Panc1 (cell line): Measurements from ENCODE around the gene ROBO4. TPM values are rescaled to one million over a fixed set of nuclear protein-coding genes. Genes with fewer than 3 reads are reported as not detected.

Experiments used
- ATAC-seq: fragments of 200-7000 bp; cut with Tn5 transposase; 2 replicates; pipeline ENCODE4 v1.9.1; 2020; ENCODE audit warnings: mild to moderate bottlenecking, moderate library complexity
- BruUV-seq: library from RNA; stranded (reverse); fragments of 400-500 nt; replicated peaks from 2 replicates; lab custom pipeline; 2021; lab: Mats Ljungman, UMichigan
- CTCF ChIA-PET: fragments of 300-600 bp; sonication (Branson Sonifier 250); formaldehyde crosslinking; loops from one replicate; lab custom pipeline; 2022; ENCODE audit warnings: antibody characterized with exemption; lab: Charles Lee
- POLR2A ChIA-PET: fragments of 300-600 bp; sonication (Branson Sonifier 250); formaldehyde crosslinking; loops from one replicate; lab custom pipeline; 2022; ENCODE audit warnings: antibody characterized with exemption; lab: Charles Lee
- DNase-seq: peaks from one replicate; pipeline ENCODE4 v3.0.0-alpha.2; 2010; ENCODE audit warnings: low read depth, low spot score
- H3K27ac ChIP-seq: 2 replicates; pipeline ENCODE4 v1.5.1; 2011; ENCODE audit warnings: mild to moderate bottlenecking, low read length, inconsistent platforms
- H3K27me3 ChIP-seq: fragments of 200-500 bp; sonication (Bioruptor generic); 2 replicates; pipeline ENCODE4 v1.6.0; 2014; ENCODE audit warnings: low read length, inconsistent platforms; ENCODE audit not compliant: control insufficient read depth, insufficient read depth
- H3K36me3 ChIP-seq: fragments of 200-500 bp; sonication (Bioruptor generic); 2 replicates; pipeline ENCODE4 v1.5.1; 2014; ENCODE audit warnings: inconsistent platforms, mild to moderate bottlenecking, low read length, moderate library complexity; ENCODE audit not compliant: control insufficient read depth, insufficient read depth
- H3K4me1 ChIP-seq: 2 replicates; pipeline ENCODE4 v1.5.1; 2011; ENCODE audit warnings: inconsistent platforms, mild to moderate bottlenecking, low read length, moderate library complexity; ENCODE audit not compliant: control insufficient read depth, insufficient read depth
- H3K4me3 ChIP-seq, 2 experiments: 2 replicates each; pipeline ENCODE4 v1.5.1; 2011 to 2012; ENCODE audit warnings: low read depth in 2 of 2, low read length in 2 of 2, mild to moderate bottlenecking in 2 of 2, inconsistent platforms in 1 of 2, moderate library complexity in 1 of 2
- H3K9me3 ChIP-seq: fragments of 200-500 bp; sonication (Bioruptor generic); 2 replicates; pipeline ENCODE4 v1.5.1; 2014; ENCODE audit warnings: low read depth, mild to moderate bottlenecking, inconsistent platforms, low read length, moderate library complexity; ENCODE audit not compliant: control insufficient read depth, insufficient read depth
- CTCF ChIP-seq: fragments of 450-650 bp; IDR thresholded peaks from 2 replicates; pipeline ENCODE4 v1.5.1; 2017; ENCODE audit warnings: mild to moderate bottlenecking
- POLR2AphosphoS5 ChIP-seq: IDR thresholded peaks from 2 replicates; pipeline ENCODE4 v1.6.1; 2012; ENCODE audit warnings: mild to moderate bottlenecking, low read depth, low read length, moderate library complexity
- REST ChIP-seq, 2 experiments: IDR thresholded peaks; 2 replicates each; pipeline ENCODE4 v1.6.1; 2011 to 2012; ENCODE audit warnings: low read depth in 2 of 2, control low read depth in 1 of 2, low read length in 1 of 2, mild to moderate bottlenecking in 1 of 2, moderate library complexity in 1 of 2; ENCODE audit not compliant: insufficient read depth in 1 of 2
- SIN3A ChIP-seq: IDR thresholded peaks from 2 replicates; pipeline ENCODE4 v1.6.1; 2012; ENCODE audit warnings: low read depth, mild to moderate bottlenecking, low read length, moderate library complexity, borderline replicate concordance; ENCODE audit not compliant: insufficient read depth
- TCF7L2 ChIP-seq: IDR thresholded peaks from 2 replicates; pipeline ENCODE4 v1.6.1; 2011; ENCODE audit warnings: mild to moderate bottlenecking, low read depth, low read length, inconsistent platforms
- in situ Hi-C: cut with HindIII; loops from 2 replicates; pipeline ENCODE4 v1.10.0; 2016; ENCODE audit warnings: low sequenced_read_pairs, low pct_unique_long_range_greater_than_20kb
- intact Hi-C: fragments of 100-400 bp; cut with micrococcal nuclease; formaldehyde crosslinking; loops from one replicate; pipeline ENCODE4 v1.10.0; 2022; ENCODE audit not compliant: unreplicated experiment
- total RNA-seq: library from RNA; stranded (reverse); gene quantifications from one replicate; pipeline ENCODE4 v1.2.1, GENCODE V29; 2021; ENCODE audit not compliant: unreplicated experiment

Gene ROBO4
- total RNA-seq, 1 experiment from 2014 or later, result 0.26 TPM

GRCh38 chr11:124930799-124931198 is 33.1 kb upstream of the ROBO4 start:
- no peaks in the 10 kb centered on the region for H3K36me3 ChIP-seq
- no peaks in the 10 kb centered on the region for H3K4me1 ChIP-seq
- POLR2A ChIA-PET, result no interaction called here
- TF ChIP-seq REST (IDR thresholded peaks at IDR 0.05; ENCODE audit: insufficient read depth in 1 of 2, low read depth in 2 of 2, low read length in 1 of 2), result no peak
- no peak for TF ChIP-seq TCF7L2
- TF ChIP-seq SIN3A, result no peak
- TF ChIP-seq POLR2AphosphoS5, result no peak
- TF ChIP-seq CTCF, result no peak
- CTCF ChIA-PET, result no interaction called here
- H3K27me3 ChIP-seq, result peaks cover 3% of the 10 kb centered on the region; the same call in 1 of the 2 replicates
- intact Hi-C loops, result no loop called here
- no peak for DNase-seq
- H3K9me3 ChIP-seq, result no peaks in the 10 kb centered on the region
- H3K27ac ChIP-seq, result no peak overlapping the region
- BruUV-seq, result no TSS peak
- in situ Hi-C loops, result no loop called here
- ATAC-seq, result no peak
- no peak overlapping the region for H3K4me3 ChIP-seq

GRCh38 chr11:124928942-124929665 is 31.4 kb upstream of the ROBO4 start:
- in situ Hi-C loops (no loop called here), intact Hi-C loops (no loop called here)
- DNase-seq (no peak), ATAC-seq (no peak)
- Histone ChIP-seq H3K4me3 (no peak overlapping the region), H3K9me3 (no peaks in the 10 kb centered on the region), H3K4me1 (no peaks in the 10 kb centered on the region), H3K27me3 (peaks cover 3% of the 10 kb centered on the region; the same call in 1 of the 2 replicates), H3K27ac (no peak overlapping the region), H3K36me3 (no peaks in the 10 kb centered on the region)
- CTCF ChIA-PET, result no interaction called here
- TF ChIP-seq REST (IDR thresholded peaks at IDR 0.05; ENCODE audit: insufficient read depth in 1 of 2, low read depth in 2 of 2, low read length in 1 of 2) (no peak), POLR2AphosphoS5 (no peak), TCF7L2 (no peak), CTCF (no peak), SIN3A (no peak)
- POLR2A ChIA-PET, result no interaction called here
- no TSS peak for BruUV-seq
